Placental epithelial cell (primary cell): ENCODE data around the gene RPL27A. TPM values are rescaled to one million over a fixed set of nuclear protein-coding genes. Genes with fewer than 3 reads are reported as not detected.

Experiments used
- small RNA-seq: library from RNA; depleted of rRNA; stranded (forward); fragments of <200 nt; gene quantifications from one replicate; pipeline ENCODE3, GENCODE V24; 2012
- total RNA-seq: library from RNA; depleted of rRNA; stranded (reverse); fragments of >200 nt; gene quantifications from 2 replicates; pipeline ENCODE4 v1.2.3, GENCODE V29; 2012

The RPL27A gene
- 437 and 1,098 TPM in 2 replicates for total RNA-seq

GRCh38 chr11:8682303-8683114, at the start of gene RPL27A, which contains the start of gene TRIM66:
RPL27A (plus strand) TSS chr11:8682792; CDS start chr11:8682814, 22 bp downstream.
TRIM66 (minus strand) TSS chr11:8682665; CDS start chr11:8672274, 10,391 bp downstream.

Small RNA genes within 50 kb of the gene (small RNA-seq; reads per million reads assigned to genes)
- gene SNORA3A (not detected), gene SNORA3B (105 reads per million, percentile 98 among the genes with 10 or more reads in this experiment)

Other genes with a start within 250 kb of the RPL27A start
- under 0.01 TPM in 1 of 2 replicates, not detected in the other for gene STK33, start 88.6 kb upstream of the RPL27A start, total RNA-seq
- gene TRIM66, start 127 bp upstream of the RPL27A start, total RNA-seq: 6.2 and 11.8 TPM in 2 replicates
- 35.7 and 42.6 TPM in 2 replicates for gene AKIP1, start 228.4 kb downstream of the RPL27A start, total RNA-seq